ENCODE results near the gene LRFN4.

GRCh38 chr11:66855574-66856495, 1.0 kb upstream of the LRFN4 start:
- TF ChIP-seq CTCF (conservative IDR thresholded peaks at IDR 0.05 in 1 of 2, IDR thresholded peaks at IDR 0.05 in 1 of 2; ENCODE audit: extremely low read depth in 1 of 2, insufficient read depth in 1 of 2, low read depth in 1 of 2, low read length in 2 of 2) (no peak), EZH2 (IDR thresholded peaks at IDR 0.05; ENCODE audit: borderline replicate concordance, low read length) (no peak)

All from mammary epithelial cell (primary cell).